ENCODE data around the gene PSMG1.
"Not testable (repeated sequence)": the region's sequence is repeated elsewhere in the genome, so short reads cannot be mapped to it uniquely, and the experiment has no call there.

PSMG1 gene

GRCh38 chr21:39152271-39152670 is 31.0 kb downstream of the PSMG1 start:
- no peaks in the 10 kb centered on the region for H3K4me1 ChIP-seq (ENCODE audit: insufficient read depth, low read length)
- no peaks in the 10 kb centered on the region for H3K36me3 ChIP-seq (ENCODE audit: insufficient read depth, low read depth, low read length)
- no peaks in the 10 kb centered on the region for H3K9me3 ChIP-seq (ENCODE audit: insufficient read depth, low read depth, low read length)
- no peak overlapping the region for H3K27ac ChIP-seq (ENCODE audit: low read length)
- H3K4me3 ChIP-seq (ENCODE audit: low read length), result no peak overlapping the region
- H3K27me3 ChIP-seq (ENCODE audit: insufficient read depth, low read length), result no peaks in the 10 kb centered on the region
- no peak overlapping the region for H3K9ac ChIP-seq (ENCODE audit: low read depth, low read length)

DNA sequence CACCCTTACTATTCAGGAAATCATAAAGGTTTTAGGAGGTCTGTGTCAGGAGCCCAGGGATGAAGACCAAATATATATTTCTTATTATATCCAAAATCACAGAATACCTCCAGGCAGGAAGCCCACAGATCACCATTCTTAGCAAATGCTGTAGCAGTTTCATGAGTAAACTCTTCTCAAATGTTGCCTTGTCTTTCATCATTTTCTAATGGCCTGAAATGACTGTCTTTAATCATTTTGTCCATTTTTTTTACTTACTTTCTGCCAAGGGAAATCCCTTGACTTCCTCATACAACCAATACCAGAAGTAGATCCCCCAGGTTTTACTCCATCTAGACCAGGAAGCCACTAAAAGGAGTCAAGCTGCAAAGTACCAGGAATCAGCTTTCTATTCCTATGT is 32.4 kb downstream of the PSMG1 start:
- Histone ChIP-seq H3K9me3 (ENCODE audit: insufficient read depth, low read depth, low read length) (no peaks in the 10 kb centered on the region), H3K27ac (ENCODE audit: low read length) (no peak overlapping the region)

GRCh38 chr21:39150316-39150715 is 32.9 kb downstream of the PSMG1 start:
- H3K4me1 ChIP-seq (ENCODE audit: insufficient read depth, low read length), result no peaks in the 10 kb centered on the region
- no peaks in the 10 kb centered on the region for H3K9me3 ChIP-seq (ENCODE audit: insufficient read depth, low read depth, low read length)
- H3K27me3 ChIP-seq (ENCODE audit: insufficient read depth, low read length), result no peaks in the 10 kb centered on the region
- no peaks in the 10 kb centered on the region for H3K36me3 ChIP-seq (ENCODE audit: insufficient read depth, low read depth, low read length)
- no peak overlapping the region for H3K4me3 ChIP-seq (ENCODE audit: low read length)
- H3K27ac ChIP-seq (ENCODE audit: low read length), result no peak overlapping the region
- H3K9ac ChIP-seq (ENCODE audit: low read depth, low read length), result no peak overlapping the region

More for the DNA sequence above, 32.4 kb downstream of the PSMG1 start:
- H3K36me3 ChIP-seq (ENCODE audit: insufficient read depth, low read depth, low read length), result no peaks in the 10 kb centered on the region
- H3K27me3 ChIP-seq (ENCODE audit: insufficient read depth, low read length), result no peaks in the 10 kb centered on the region
- H3K4me1 ChIP-seq (ENCODE audit: insufficient read depth, low read length), result no peaks in the 10 kb centered on the region
- no peak overlapping the region for H3K9ac ChIP-seq (ENCODE audit: low read depth, low read length)
- H3K4me3 ChIP-seq (ENCODE audit: low read length), result no peak overlapping the region

GRCh38 chr21:39149882-39150281 is 33.4 kb downstream of the PSMG1 start:
- Histone ChIP-seq H3K4me1 (ENCODE audit: insufficient read depth, low read length) (no peaks in the 10 kb centered on the region), H3K27me3 (ENCODE audit: insufficient read depth, low read length) (no peaks in the 10 kb centered on the region), H3K27ac (ENCODE audit: low read length) (no peak overlapping the region), H3K9ac (ENCODE audit: low read depth, low read length) (no peak overlapping the region), H3K4me3 (ENCODE audit: low read length) (no peak overlapping the region), H3K36me3 (ENCODE audit: insufficient read depth, low read depth, low read length) (no peaks in the 10 kb centered on the region), H3K9me3 (ENCODE audit: insufficient read depth, low read depth, low read length) (no peaks in the 10 kb centered on the region)

DNA sequence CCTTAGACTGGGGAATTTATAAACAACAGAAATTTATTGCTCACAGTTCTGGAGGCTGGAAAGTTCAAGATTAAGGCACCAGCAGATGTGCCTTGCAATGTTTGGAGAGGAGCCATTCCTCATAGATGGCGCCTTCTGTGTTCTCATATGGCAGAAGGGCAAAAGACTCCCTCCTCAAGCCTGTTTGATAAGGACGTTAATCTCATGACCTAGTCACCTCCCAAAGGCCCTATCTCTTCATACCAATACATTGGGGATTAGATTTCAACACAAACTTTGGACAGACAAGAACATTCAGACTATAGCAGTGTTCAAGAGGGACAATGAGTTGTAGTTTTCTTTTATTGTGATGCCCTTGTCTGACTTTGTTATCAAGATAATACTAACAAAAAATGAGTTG is 34.3 kb downstream of the PSMG1 start:
- Histone ChIP-seq H3K4me1 (ENCODE audit: insufficient read depth, low read length) (no peaks in the 10 kb centered on the region), H3K4me3 (ENCODE audit: low read length) (no peak overlapping the region), H3K9ac (ENCODE audit: low read depth, low read length) (no peak overlapping the region), H3K9me3 (ENCODE audit: insufficient read depth, low read depth, low read length) (no peaks in the 10 kb centered on the region), H3K27ac (ENCODE audit: low read length) (no peak overlapping the region), H3K27me3 (ENCODE audit: insufficient read depth, low read length) (no peaks in the 10 kb centered on the region), H3K36me3 (ENCODE audit: insufficient read depth, low read depth, low read length) (no peaks in the 10 kb centered on the region)

GRCh38 chr21:39144191-39144590 is 39.1 kb downstream of the PSMG1 start:
- H3K9me3 ChIP-seq (ENCODE audit: insufficient read depth, low read depth, low read length), result no peaks in the 10 kb centered on the region
- H3K27ac ChIP-seq (ENCODE audit: low read length), result no peak overlapping the region
- no peaks in the 10 kb centered on the region for H3K27me3 ChIP-seq (ENCODE audit: insufficient read depth, low read length)
- no peaks in the 10 kb centered on the region for H3K4me1 ChIP-seq (ENCODE audit: insufficient read depth, low read length)
- no peak overlapping the region for H3K4me3 ChIP-seq (ENCODE audit: low read length)
- no peaks in the 10 kb centered on the region for H3K36me3 ChIP-seq (ENCODE audit: insufficient read depth, low read depth, low read length)
- no peak overlapping the region for H3K9ac ChIP-seq (ENCODE audit: low read depth, low read length)

DNA sequence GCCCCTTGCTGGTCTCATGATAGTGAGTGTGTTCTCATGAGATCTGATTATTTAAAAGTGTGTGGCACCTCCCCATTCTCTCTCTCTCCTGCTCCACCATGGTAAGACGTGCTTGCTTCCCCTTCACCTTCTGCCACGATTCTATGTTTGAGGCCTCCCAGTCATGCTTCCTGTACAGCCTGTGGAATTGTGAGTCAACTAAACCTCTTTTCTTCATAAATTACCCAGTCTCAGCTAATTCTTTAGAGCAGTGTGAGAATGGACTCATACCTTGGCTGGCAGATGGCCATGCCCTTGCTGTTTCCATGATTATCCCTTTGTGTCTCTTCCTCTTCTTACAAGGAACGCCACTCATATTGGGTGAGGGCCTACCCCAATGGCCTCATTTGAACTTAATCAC is 40.3 kb downstream of the PSMG1 start:
- Histone ChIP-seq H3K9me3 (ENCODE audit: insufficient read depth, low read depth, low read length) (no peaks in the 10 kb centered on the region), H3K27me3 (ENCODE audit: insufficient read depth, low read length) (no peaks in the 10 kb centered on the region), H3K27ac (ENCODE audit: low read length) (no peak overlapping the region), H3K4me3 (ENCODE audit: low read length) (no peak overlapping the region), H3K36me3 (ENCODE audit: insufficient read depth, low read depth, low read length) (no peaks in the 10 kb centered on the region), H3K4me1 (ENCODE audit: insufficient read depth, low read length) (no peaks in the 10 kb centered on the region), H3K9ac (ENCODE audit: low read depth, low read length) (no peak overlapping the region)

DNA sequence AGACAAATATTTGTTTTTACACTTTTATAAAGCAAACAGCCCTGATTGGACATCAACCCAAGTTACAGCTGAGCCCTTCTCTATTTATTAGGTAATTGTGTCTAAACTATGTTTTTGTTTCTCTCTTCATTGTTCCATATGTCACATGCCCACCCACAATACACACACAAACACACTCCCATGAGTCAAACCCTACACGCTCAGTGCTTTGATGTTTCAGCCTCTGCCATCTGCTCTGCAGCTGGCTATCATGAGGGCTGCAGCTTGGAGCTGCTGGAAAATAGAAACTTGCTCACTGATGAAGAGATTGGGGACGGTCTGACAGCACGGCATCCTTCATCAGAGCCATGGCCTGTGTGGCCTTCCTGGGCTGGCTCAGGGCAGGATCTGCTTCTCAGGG is 41.7 kb downstream of the PSMG1 start:
- H3K9me3 ChIP-seq (ENCODE audit: insufficient read depth, low read depth, low read length), result no peaks in the 10 kb centered on the region
- H3K4me3 ChIP-seq (ENCODE audit: low read length), result no peak overlapping the region
- H3K4me1 ChIP-seq (ENCODE audit: insufficient read depth, low read length), result peaks cover 8% of the 10 kb centered on the region; the same call in 1 of the 2 replicates
- no peak overlapping the region for H3K27ac ChIP-seq (ENCODE audit: low read length)
- H3K27me3 ChIP-seq (ENCODE audit: insufficient read depth, low read length), result no peaks in the 10 kb centered on the region
- no peaks in the 10 kb centered on the region for H3K36me3 ChIP-seq (ENCODE audit: insufficient read depth, low read depth, low read length)
- no peak overlapping the region for H3K9ac ChIP-seq (ENCODE audit: low read depth, low read length)

GRCh38 chr21:39137248-39138178 is 45.7 kb downstream of the PSMG1 start:
- Histone ChIP-seq H3K27ac (ENCODE audit: low read length) (peak overlapping the region; percentile 38), H3K4me3 (ENCODE audit: low read length) (no peak overlapping the region), H3K27me3 (ENCODE audit: insufficient read depth, low read length) (no peaks in the 10 kb centered on the region), H3K4me1 (ENCODE audit: insufficient read depth, low read length) (peaks cover 8% of the 10 kb centered on the region; the same call in 1 of the 2 replicates), H3K9ac (ENCODE audit: low read depth, low read length) (peak overlapping the region; percentile 23; the same call in 1 of the 2 replicates), H3K36me3 (ENCODE audit: insufficient read depth, low read depth, low read length) (no peaks in the 10 kb centered on the region), H3K9me3 (ENCODE audit: insufficient read depth, low read depth, low read length) (no peaks in the 10 kb centered on the region)

DNA sequence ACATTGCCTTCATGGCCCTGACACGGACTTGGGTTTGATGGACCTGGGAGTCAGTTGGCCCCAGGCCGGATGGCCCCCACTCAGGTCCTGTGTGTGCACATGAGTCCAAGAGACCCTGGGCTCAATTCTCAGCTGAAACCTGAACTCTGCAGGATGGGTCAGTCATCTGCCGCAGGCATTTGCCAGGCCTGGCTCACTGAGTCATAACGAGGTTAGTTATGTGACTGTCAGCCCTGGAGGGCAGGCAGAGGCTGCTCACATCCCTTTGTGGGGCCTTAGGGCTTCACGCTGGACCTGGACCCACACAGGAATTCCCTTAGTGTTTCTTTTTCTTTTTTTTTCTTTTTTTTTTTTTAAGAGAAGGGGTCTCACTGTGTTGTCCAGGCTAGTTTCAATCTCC is 46.5 kb downstream of the PSMG1 start:
- Histone ChIP-seq H3K4me3 (ENCODE audit: low read length) (no peak overlapping the region), H3K36me3 (ENCODE audit: insufficient read depth, low read depth, low read length) (no peaks in the 10 kb centered on the region), H3K27ac (ENCODE audit: low read length) (no peak overlapping the region), H3K4me1 (ENCODE audit: insufficient read depth, low read length) (peaks cover 8% of the 10 kb centered on the region; the same call in 1 of the 2 replicates), H3K9me3 (ENCODE audit: insufficient read depth, low read depth, low read length) (no peaks in the 10 kb centered on the region), H3K9ac (ENCODE audit: low read depth, low read length) (no peak overlapping the region), H3K27me3 (ENCODE audit: insufficient read depth, low read length) (no peaks in the 10 kb centered on the region)

DNA sequence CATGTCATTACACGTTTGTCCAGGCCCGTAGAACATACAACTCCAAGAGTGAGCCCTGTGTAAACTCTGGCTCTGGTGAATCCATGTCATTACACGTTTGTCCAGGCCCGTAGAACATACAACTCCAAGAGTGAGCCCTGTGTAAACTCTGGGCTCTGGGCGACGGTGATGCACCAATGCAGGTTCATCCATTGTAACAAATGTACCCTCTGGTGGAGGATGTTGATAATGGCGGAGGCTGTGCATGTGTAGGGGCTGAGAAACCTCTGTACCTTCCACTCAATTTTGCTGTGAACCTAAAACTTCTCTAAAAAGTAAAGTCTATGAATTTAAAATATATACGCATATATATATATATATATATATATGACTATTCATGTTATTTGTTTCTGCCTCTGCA is 47.1 kb downstream of the PSMG1 start:
- H3K4me1 ChIP-seq (ENCODE audit: insufficient read depth, low read length); H3K27ac ChIP-seq (ENCODE audit: low read length); H3K36me3 ChIP-seq (ENCODE audit: insufficient read depth, low read depth, low read length); H3K9me3 ChIP-seq (ENCODE audit: insufficient read depth, low read depth, low read length); H3K9ac ChIP-seq (ENCODE audit: low read depth, low read length); H3K27me3 ChIP-seq (ENCODE audit: insufficient read depth, low read length); H3K4me3 ChIP-seq (ENCODE audit: low read length): not testable (repeated sequence)

- Histone ChIP-seq H3K4me1 (ENCODE audit: insufficient read depth, low read length) (peaks cover 8% of the 10 kb centered on the region; the same call in 1 of the 2 replicates), H3K36me3 (ENCODE audit: insufficient read depth, low read depth, low read length) (no peaks in the 10 kb centered on the region), H3K9me3 (ENCODE audit: insufficient read depth, low read depth, low read length) (no peaks in the 10 kb centered on the region), H3K9ac (ENCODE audit: low read depth, low read length) (no peak overlapping the region), H3K27me3 (ENCODE audit: insufficient read depth, low read length) (no peaks in the 10 kb centered on the region), H3K4me3 (ENCODE audit: low read length) (no peak overlapping the region), H3K27ac (ENCODE audit: low read length) (no peak overlapping the region)
Observed at GRCh38 chr21:39134288-39134810, 48.9 kb downstream of the PSMG1 start.
